AG08395 (cell line): ENCODE data around the gene ORC6.

ENCODE experiments used
- DNase-seq: peaks from one replicate; pipeline ENCODE4 v3.0.0; 2012; ENCODE audit warnings: mixed read lengths, low spot score

Gene ORC6

DNA sequence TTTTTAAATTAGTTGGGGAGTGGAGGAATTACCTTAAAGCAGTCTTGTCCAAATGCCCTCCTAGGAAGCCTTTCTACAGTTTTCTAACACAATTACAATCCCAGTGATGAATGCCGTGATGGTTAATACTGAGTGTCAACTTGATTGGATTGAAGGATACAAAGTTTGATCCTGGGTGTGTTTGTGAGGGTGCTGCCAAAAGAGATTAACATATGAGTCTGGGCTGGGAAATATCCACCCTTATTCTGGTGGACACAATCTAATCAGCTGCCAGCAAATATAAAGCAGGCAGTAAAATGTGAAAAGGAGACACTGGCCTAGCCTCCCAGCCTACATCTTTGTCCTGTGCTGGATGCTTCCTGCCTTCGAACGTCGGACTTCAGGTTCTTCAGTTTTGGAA lies 12.2 kb downstream of the ORC6 start:
- no peak for DNase-seq

DNA sequence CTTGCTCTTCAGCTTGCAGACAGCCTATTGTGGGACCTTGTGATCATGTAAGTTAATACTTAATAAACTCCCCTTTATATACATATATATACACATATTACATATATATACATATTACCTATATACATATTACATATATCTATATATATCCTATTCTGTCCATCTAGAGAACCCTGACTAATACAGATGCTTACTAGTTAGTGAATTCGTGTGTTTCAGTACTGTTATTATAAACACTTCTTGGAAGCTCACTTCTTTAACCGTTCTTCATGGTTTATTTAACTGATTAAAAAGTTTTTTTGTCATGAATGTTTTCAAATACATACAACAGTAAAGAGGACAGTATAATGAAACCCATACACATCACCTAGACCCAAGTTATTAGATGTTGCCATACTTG lies 12.6 kb downstream of the ORC6 start:
- no peak for DNase-seq

DNA sequence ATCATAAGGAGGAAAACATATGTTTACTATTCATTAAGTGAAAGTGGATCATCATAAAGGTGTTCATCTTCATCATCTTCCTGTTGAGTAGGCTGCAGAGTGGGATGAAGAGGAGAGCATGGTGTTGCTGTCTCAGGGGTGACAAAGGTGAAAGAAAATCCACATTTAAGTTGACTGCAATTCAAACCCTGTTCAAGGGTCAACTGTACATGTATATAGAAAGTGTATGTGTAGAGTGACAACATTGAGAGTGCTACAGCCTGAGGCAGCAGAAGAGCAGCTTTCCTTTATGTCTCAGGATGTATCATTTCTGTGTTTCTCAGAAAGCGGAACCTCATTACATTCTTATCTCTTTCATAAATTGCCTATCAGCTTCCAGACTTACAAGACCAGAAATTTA lies 17.2 kb downstream of the ORC6 start:
- no peak for DNase-seq

DNA sequence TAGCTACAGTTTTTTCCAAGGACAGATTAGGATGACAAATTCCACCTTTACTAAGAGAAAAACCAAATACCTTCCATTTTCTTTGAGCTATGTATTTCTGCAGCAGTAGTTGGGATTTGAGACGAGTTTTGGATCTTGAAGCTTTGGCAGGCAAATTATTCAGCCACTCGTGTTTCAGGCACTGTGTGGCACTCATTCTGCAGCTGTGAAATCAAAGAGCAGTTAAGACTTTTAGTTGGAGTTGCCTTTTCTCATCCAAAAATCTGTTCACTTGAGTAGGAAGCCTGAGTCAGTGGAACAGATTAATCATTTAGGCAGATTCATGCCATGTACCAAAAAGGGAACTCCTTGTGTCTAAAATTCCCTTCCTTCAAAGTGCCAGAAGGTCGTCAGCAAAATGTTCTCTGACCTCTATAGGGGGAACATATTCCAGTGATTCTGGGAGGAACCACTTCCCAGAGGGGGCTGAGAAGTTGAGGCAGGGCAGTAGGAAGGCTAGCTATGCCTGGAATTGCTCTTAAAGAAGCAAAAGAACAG lies 20.1 kb downstream of the ORC6 start:
- no peak for DNase-seq

DNA sequence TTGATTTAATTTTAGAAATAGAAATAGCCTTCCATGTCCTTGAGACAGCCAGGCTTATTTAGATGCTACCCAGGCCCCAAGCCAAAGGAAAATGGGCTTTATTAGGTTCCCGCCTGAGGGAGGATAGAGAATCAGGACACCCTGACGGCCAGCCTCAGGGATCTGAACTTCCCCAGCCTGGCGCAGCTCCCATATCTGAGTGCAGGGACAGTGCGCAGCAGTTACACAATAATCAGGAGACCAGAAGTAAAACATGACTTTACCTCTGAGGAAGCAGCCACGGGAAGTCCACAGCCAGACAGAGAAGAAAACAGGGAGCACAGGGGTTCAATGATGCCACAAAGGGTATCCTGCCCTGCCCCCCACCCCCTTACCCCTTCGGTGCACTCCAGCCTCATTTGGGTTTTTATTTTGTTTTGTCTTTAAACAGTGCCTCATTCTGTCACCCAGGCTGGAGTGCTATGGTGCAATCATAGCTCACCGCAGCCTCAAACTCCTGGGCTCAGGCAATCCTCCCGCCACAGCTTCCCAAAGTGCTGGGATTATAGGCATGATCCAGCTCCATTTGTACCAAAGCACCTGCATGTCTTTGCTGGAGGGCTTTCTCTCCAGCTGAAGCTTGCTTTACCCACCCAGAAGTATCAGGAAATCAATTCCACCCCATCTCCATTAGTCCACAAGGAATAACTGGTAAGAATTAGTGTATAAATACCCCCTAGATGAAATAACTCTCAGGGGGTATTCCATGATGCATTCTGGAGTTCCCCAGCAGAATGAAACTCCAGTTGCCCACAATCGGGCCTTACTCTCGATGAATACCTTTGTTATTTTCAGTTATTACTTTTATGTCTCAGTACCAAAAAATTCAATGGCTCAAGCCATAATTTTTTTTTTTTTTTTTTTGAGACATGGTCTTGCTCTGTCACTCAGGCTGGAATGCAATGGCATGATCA lies 21.9 kb downstream of the ORC6 start:
- no peak for DNase-seq

DNA sequence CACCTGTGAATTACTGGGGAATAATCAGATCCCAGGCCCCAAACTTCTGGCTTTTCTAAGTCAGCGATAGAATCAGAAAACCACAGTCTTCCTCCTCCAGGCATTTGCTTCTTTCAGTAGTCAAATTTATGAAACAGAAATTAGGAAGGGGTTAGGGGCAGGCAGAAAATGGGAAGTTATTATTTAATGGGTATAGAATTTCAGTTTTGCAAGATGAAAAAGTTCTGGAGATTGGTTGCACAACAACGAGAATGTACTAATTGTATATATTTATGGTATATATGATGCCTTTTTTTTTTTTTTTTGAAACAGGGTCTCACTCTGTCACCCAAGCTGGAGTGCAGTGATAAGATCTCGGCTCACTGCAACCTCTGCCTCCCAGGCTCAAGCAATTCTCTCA lies 23.5 kb downstream of the ORC6 start:
- no peak for DNase-seq

DNA sequence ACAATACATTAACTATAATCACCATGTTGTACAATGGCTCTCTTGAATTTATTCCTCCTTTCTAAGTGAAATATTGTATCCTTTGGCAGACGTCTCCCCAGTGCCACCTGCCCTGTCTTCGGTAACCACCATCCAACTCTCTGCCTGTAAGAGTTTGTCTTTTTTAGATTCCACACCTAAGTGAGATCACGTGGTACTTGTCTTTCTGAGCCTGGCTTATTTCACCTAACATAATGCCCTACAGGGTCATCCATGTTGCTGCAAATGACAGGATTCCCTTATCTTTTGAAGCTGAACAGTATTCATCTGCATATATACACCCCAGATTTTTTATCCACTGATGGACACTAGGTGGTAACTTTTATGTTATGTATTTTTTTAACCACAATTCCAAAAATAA lies 24.2 kb downstream of the ORC6 start:
- no peak for DNase-seq

DNA sequence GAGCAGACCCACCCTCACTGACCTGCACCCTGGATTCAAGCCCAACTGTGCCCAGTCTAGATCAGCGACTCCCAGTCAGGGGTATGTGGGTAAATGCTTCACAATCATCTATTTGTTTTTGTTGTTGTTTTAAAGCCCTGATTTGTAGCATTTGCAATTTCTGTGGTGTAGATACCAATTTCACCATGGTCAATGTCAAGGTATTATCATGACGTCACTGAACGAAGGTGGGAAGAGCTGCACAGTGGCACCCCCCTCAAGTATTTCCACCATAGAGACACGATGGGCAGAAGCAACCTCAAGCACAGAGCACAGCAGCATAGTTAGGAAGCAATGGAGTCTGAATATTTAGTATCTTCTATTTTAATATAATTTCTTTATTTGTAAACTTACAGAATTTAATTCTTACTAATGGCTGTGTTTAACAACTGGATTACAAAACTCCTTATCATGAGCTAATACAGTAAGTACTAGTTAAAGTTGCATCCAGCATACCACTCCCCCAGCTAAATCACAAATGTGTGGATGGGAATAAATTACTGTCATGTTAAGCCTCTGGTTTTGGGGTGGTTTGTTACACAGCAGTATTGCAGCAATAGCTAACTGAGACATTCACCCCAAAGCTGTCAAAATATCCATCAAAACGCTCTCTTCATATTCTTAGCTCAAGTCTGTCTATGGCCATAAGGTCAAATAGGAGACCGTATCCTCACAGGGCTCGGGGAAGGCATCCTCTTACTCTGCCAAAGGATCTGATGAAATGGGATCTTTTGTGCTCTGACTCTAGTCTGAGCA lies 25.5 kb downstream of the ORC6 start:
- DNase-seq = no peak

DNA sequence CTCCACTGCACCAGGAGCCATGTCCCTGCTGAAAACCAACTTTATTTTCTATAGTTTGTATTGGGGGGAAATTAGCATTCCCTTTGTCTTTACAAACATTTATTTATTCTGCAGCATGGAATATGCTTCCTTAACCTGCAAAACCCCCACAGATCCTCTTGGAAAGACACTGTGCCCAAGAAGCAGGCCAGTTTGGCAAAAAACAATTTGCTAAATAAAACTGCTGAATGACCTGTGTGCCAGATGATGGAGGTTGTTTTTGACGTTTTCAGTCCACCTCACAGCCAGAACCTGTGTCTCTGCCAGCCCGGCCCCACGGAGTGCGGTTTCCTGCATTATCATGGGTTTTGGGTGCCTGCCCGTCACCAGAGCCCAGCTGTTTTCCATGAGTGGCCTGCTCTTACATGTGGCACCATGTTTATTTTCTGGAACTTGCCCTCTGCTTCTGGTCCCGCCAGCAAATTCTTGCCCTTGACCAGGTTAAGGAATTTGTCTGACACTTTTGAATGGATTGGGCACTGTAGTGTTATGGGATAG lies 26.4 kb downstream of the ORC6 start:
- no peak for DNase-seq

DNA sequence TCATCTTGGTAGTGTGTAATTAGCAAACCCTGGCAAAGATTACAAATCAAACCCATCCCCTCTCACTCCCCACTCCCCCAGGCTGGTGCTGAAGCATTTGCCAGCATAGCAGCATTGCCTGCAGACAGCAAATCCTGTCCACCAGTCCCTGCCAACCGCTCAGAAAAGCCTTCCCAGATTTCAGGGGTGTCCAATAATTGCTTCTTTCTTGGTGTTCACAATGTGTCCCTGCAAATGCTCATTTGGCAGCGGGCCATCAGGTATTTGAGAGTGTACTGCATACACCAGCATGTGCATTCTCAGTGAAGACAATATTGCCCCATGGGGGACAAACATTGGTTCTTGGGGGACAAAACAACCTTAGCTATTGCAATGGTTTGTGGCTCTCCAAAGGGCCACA lies 28.2 kb downstream of the ORC6 start:
- DNase-seq = no peak

DNA sequence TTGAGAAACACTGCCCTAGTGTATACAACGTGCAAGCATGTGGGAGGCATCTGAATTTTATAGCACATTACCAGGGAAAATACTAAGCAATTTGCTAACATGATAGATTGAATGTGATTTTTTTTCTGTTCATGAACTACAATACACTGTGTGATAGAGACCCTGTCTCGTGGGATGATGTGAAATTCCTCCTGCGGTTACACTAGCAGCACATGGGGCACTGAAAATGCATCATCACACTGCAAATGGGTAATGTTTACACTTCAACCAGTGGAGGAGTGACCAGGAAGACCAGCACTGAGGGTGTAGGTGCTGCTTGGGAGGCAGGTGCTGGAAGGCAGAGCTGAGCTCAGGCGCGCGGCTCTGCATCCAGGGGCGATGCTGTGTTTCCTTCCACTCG lies 28.8 kb downstream of the ORC6 start:
- no peak for DNase-seq

DNA sequence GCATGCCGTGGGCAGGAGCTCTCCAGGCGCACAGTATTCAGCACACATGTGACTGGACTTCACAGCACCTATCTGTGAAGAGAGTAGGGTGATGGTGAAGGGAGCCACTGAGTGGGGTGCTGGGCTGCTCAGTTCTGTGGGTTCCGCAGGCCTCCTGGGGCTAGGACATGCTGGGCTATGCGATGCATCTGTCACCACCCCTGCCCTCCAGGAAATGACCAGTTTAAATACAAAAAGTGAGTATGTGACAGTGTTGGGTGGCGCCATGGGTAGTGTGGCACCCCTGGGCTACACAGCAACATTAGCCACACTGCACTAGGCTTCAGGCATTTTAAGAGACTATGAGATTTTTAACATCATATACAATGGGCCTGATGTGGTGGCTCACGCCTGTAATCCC lies 30.1 kb downstream of the ORC6 start:
- DNase-seq = no peak

DNA sequence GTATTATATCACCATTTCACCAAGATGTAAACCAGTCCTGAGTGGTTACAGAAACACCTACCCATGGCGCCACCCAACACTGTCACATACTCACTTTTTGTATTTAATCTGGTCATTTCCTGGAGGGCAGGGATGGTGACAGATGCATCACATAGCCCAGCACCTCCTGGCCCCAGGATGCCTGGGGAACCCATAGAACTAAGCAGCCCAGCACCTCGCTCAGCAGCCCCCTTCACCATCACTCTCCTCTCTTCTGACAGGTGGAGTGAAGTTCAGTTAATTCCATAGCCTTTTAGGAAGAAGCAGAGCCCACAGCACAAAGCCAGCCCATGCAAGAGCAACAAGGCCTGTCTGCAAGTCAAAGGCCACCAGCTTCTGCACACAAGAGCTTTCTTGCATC lies 31.2 kb downstream of the ORC6 start:
- DNase-seq = no peak

DNA sequence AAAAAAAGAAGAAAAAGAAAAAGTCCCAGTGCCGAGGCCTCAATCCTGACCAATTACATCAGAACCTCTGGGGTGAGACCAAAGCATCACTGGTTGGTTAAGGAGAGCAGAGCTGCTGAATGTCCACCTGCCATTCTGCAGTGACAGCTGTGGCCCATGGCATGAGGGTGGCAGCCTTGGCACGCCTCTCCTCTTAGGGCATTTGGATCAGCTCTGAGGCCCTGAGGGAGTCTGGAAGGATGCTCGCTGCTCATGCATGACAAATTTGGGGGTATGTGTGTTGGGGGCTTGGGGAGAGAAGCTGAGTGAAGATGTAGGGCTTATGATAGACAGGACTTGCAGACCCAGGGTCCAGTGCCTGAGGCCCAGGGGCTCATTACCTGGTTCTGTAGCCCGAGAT lies 32.4 kb downstream of the ORC6 start:
- no peak for DNase-seq

DNA sequence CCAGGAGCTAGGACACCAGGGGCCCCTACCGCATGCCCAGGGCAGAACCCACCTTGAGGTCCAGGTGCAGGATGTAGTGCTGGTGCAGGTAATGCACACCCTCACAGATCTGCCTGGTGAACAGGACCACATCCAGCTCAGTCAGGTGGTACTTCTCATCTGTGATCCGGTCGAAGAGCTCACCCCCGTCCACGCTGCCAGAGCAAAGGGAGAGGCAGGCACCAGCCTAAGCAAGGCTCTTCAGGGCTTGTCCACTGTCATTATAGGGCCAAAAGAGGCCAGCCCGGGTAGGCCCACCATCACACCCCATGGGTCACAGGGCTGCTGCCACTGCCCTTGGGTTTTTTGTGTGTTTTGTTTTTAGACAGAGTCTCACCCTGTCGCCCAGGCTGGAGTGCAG lies 37.7 kb downstream of the ORC6 start:
- DNase-seq = no peak

DNA sequence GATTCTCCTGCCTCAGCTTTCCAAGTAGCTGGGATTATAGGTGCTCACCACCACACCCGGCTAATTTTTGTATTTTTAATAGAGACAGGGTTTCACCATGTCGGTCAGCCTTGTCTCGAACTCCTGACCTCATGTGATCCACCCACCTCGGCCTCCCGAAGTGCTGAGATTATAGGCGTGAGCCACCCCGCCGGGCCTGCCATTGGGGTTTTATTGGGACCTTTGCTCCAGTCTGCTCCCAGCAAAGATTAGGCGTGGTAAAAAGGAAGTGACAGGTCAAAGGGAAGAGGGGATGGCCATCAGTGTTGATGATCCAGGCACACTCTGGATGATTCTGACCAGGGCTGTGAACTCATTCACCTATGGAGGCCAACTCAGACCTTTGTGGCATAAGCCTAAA lies 38.2 kb downstream of the ORC6 start:
- no peak for DNase-seq

DNA sequence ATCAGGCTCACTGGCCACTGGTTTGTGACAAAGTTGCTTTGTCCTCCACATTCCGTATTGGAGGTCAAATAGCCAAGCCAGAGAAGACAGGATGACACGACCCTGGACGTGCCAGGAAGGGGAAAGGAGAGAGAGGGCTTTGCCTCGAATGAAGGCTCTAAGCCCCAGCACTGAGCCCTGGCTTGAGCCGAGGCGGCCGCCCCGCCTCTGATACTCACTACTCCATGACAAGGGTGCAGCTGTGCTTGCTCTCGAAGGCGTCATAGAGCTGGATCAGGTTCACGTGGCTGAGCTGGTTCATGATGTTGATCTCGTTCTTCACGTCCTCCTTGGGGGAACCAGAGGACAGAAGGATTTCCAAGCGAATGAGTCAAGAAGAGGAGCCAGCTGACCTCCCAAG lies 39.3 kb downstream of the ORC6 start:
- no peak for DNase-seq

DNA sequence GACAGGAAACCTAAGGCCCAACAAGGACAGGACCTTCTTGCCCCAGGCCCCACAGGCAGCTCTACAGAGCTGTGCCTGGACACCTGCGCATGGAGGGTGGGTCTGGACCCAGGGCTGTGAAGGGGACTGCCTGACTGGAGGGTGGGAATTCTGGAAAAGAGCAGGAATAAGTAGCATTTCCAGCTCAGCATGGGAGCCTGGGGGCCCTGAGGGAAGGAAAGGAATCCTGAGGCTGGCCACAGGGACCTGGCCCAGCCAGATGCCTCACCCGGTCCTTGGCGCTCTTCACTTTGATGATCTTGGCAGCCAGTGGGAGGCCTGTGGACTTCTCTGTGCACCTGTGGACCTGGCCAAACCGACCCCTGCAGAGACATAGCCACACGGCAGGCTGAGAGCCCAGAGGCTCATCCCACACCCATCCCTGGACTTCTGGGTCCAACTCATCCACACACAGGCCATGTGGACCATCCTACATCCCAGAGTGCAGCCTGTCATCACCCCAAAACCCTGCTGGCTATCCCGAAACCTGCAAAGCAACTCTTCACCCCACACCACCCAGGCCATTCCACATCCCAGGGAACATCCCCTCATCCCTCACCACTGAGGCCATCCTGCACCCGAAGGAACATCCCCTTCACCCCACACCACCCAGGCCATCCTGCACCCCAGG lies 40.0 kb downstream of the ORC6 start:
- DNase-seq = no peak

DNA sequence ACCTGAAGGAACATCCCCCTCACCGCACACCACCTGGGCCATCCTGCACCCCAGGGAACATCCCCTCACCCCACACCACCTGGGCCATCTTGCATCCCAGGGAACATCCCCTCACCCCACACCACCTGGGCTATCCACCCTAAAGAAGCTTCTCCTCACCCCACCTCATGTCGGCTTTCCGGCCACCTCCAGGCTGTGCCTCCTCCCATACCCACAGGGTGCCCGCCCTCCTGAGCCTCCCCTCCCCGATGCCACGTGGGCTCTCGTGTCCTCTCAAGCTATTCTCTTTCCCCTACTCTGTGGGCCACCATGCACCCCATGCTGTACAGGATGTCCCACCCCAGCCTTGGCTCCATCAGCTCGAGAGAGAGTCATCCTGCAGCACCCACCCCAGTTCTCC lies 40.7 kb downstream of the ORC6 start:
- DNase-seq = no peak

DNA sequence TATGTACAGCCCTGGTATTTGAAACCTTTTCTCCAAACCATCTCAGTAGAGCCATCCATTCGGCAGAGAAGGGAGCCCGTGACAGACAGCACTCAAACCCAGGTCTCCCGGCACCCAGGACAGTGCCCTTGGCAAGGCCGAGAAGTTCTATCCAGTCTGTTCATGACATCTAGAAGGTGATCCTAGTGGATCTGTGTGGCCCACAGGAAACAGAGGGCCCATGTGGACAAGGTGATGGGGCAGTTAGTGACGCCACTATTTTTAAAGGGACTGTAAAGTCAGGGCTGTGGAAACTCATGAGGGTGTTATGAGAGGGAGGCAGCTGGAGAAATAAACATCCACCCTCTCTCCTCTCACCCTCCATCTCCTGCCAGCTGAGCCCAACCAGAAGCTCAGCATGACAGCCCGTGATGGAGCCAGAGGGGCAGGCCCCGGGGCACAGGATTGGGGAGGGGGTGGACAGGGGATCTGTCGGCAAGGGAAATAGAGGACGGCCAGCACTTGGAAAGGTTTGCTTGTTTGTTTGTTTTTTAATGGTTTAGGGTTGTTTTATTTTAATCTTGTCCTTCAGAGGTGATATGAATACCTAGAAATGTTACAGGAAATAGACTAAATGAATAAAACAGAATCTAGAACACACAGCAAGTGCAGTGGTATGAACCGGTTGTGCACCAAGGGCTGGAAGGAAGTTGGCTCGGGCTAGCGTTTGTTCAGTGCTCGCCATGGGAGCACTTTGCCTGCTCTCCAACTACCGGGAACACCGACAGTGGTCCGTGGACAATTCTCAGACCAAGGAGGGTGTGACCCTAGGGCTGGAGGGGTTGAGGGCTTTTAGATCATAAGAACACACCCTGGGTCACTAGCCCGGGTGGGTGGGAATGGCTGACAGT lies 41.6 kb downstream of the ORC6 start:
- DNase-seq = no peak
